ENCODE results near the gene PKD1L1.

GRCh38 chr7:47827871-47828270, 120.4 kb downstream of the PKD1L1 start:
- TF ChIP-seq CTCF (IDR thresholded peaks at IDR 0.05): no peak
- no peak for TF ChIP-seq POLR2A (IDR thresholded peaks at IDR 0.05)
- TF ChIP-seq POLR2AphosphoS5 (IDR thresholded peaks at IDR 0.05): no peak
- TF ChIP-seq EP300 (IDR thresholded peaks at IDR 0.05): no peak

Data from gastroesophageal sphincter (tissue), 3 donors.